Femur (tissue), 1 donor: Measurements from ENCODE around the gene ZNF513.
"Not testable (repeated sequence)": the region's sequence is repeated elsewhere in the genome, so short reads cannot be mapped to it uniquely, and the experiment has no call there.

ENCODE experiments used
- DNase-seq: peaks from one replicate; pipeline ENCODE4 v3.0.0-alpha.2; 2017

Gene ZNF513

GRCh38 chr2:27354597-27354927, 26.0 kb downstream of the ZNF513 start:
- no peak for DNase-seq

- no peak for DNase-seq
Measured at GRCh38 chr2:27353762-27354596, 26.6 kb downstream of the ZNF513 start.

GRCh38 chr2:27353386-27353761, 27.2 kb downstream of the ZNF513 start:
- not testable (repeated sequence) for DNase-seq

GRCh38 chr2:27351802-27352598, 28.5 kb downstream of the ZNF513 start:
- DNase-seq: no peak

GRCh38 chr2:27350106-27350693, 30.3 kb downstream of the ZNF513 start:
- no peak for DNase-seq

GRCh38 chr2:27347641-27348040, 32.9 kb downstream of the ZNF513 start:
- DNase-seq: no peak

- no peak for DNase-seq
Measured at GRCh38 chr2:27336173-27336572, 44.4 kb downstream of the ZNF513 start.

- DNase-seq: no peak
Measured at GRCh38 chr2:27335311-27335710, 45.2 kb downstream of the ZNF513 start.
